Superior temporal gyrus (tissue), 1 donor: ENCODE results near the gene HSD11B1L.

Experiments
- DNase-seq: peaks from one replicate; pipeline ENCODE4 v3.0.0-alpha.2; 2016; ENCODE audit errors: extremely low spot score

HSD11B1L gene

GRCh38 chr19:5667751-5668271, 13.0 kb upstream of the HSD11B1L start:
- no peak for DNase-seq

DNA sequence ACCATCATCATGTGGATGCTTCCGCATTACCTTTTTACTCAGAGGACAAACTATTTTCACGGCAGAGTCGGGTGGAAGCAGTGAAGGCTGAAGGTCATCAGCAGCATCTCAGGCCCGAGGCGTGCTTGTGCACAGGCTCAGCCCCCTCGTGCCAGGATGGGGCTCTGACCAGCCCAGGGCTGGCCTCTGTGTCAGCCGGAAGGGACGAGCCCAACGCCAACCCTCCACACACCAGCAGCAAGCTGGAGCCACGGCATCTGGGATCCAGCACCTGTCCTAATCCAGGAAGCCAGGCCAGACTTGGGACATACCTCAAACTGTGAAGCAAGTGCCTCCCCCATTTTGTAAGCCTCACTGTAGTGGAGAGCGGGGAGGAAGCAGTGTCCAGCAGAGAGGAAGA, 11.6 kb upstream of the HSD11B1L start:
- no peak for DNase-seq

DNA sequence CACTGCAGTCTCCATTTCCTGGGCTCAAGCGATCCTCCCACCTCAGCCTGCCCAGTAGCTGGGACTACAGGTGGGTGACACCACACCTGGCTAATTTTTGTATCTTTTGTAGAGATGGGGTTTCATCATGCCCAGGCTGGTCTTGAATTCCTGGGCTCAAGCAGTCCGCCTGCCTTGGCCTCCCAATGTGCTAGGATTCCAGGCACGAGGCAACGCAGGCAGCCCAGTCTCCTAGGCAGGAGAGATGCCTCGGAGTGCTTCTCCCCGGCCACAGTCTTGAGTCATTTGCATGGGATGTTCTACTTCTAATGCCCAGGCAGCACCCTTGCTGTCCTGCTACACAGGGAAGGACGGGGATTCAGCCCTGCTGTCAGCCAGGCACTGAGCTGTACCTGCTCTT, 9.2 kb upstream of the HSD11B1L start:
- no peak for DNase-seq

GRCh38 chr19:5672708-5673459, 7.9 kb upstream of the HSD11B1L start:
- DNase-seq: no peak

DNA sequence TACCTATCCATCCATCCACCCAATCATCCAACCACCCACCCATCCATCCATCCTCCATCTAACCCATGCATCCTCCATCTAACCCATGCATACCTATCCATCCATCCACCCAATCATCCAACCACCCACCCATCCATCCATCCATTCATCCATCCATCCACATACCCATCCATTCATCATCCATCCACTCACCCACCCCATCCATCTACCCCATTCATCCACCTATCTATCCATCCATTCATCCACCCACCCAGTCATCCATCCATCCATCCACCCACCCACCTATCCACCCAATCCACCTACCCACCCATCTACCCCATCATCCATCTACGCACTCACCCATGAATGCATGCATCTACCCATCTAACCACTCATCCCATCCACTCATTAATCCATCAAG, 7.1 kb upstream of the HSD11B1L start:
- DNase-seq: no peak

DNA sequence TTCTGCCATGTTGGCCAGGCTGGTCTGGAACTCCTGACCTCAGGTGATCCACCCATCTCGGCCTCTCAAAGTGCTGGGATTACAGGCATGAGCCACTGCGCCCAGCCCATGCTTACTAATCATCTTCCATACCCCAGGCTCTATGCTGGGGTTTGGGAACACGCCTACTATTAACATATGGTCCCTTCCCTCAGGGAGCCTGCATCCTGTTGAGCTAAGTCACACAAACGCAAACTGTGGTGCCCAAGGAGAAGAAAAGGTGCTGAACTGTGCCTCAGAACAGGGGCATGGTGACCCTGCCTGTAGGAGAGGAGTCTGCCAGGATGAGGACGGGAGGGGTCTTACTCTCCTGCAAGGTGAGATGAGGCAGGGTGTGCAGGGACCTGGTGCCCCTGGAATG, 6.1 kb upstream of the HSD11B1L start:
- no peak for DNase-seq

- DNase-seq: no peak
Measured at GRCh38 chr19:5676105-5676771, 4.6 kb upstream of the HSD11B1L start.

DNA sequence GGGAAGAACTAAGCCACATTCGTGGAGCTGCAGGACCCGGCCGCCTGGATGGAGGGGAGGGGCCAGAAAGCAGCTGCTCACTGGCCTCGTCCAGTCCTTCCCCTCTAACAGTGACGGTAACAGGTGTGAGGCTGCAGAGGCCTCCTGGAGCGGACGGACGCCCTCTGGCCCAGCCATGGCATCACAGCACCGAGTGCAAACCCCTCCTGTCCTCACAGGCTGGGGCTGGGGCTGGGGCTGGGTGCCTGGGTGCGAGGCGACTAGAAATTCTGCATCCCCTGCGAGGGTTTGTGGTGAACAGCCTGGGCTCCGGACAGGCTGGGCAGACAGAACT, 4.1 kb upstream of the HSD11B1L start:
- no peak for DNase-seq

GRCh38 chr19:5677136-5677535, 3.7 kb upstream of the HSD11B1L start:
- DNase-seq: no peak

DNA sequence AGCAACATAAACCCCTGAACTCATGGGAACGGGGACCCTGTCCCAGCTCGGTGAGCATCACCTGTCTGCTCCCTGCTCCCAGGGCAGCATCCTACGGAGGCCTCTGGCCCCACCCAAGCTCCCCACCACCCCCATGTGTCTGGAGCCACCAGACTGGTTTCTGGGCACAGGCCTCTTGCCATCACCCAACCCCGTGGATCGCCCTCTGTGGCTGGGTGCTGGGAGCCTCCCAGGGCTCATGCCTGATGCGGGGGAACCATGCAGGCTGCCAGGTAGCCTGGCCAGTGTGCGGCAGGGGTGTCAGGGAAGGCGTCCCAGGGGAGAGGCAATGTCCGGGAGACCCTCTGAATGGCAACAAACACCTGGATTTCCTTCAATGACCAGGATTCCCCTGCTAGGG, 3.2 kb upstream of the HSD11B1L start:
- DNase-seq: no peak

DNA sequence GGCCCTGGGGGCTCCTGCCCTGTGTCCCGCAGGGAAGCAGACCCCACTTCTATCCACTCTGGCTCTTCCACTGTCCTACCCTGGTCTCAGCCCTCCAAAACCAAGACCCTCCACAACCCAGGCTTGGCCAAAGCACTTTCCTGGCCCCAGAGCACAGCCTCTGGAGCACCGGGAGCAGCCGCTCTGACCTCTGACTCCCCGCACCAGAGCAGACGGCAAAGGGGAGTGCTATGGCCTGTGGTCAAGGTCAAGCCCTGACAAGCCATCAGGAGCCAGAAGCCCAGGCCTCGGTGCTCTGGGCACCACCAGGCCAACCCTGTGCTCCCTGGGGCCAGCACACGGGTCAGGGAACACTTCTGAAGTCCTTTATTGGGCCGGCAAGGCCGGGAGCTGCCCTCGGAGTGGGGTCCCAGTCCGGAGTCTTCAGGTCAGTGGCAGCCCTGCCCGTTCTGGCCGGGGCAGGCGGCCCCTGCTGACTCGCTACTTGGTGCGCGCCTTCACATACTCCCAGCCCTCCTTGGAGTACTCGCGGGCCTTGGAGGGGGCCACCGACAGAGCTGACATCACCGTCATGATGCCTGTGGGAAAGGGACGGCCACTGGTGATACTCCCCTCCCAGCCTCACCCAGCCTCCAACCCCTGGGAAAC, 2.6 kb upstream of the HSD11B1L start:
- DNase-seq: no peak

DNA sequence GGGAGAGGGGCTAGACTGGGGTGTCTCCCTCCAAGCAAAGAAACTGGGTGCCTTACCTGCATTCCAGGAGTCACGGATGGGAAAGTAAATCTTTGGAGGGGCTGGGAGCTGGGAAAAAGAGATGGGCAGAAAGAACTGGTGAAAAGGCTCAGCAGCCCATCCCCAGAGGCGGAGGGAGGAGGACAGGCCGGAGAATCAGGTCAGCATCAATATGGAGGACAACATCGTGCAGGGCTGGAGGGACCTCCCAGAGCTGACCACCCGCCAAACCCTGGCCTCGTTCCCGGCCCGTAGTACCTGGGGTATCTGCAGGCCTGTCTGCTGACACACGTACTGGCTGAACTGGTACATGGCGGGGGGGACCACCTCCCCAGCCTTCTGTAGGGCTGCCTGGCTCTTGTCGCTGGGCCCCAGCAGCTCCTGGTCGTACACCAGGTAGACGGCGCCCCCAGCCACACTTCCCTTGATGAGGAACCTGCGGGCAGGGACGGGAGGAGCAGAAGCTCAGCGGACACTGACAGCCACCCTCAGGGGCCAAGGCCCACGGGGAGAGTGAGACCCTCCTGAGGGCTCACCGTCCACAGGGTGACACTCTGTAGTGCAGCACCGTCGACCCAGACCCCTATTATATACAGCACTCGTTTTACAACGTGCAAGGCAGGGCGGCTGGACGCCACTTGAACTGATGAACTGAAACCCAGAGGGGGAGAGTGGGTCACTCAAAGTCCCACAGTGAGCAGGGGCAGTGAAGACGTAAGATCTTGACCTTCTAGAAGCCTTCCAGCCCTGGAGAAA, 1.3 kb upstream of the HSD11B1L start:
- DNase-seq: no peak

DNA sequence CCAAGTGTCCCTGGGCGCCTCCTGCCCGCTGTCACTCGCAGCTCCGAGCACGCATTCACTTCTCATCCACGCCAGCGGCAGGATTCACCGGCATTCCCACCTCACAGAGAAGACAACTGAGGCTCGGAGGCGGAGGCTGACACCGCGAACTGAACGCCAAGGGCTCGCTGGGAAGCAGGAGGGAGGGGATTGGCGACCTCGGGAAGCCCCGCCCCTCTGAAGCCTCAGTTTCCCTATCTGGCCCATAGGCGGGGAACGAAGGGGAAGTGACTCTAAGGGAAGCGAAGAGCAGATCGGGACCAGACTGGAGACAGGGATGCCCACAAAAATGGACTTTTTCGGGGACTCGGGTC, 767 bp upstream of the HSD11B1L start:
- DNase-seq: no peak

DNA sequence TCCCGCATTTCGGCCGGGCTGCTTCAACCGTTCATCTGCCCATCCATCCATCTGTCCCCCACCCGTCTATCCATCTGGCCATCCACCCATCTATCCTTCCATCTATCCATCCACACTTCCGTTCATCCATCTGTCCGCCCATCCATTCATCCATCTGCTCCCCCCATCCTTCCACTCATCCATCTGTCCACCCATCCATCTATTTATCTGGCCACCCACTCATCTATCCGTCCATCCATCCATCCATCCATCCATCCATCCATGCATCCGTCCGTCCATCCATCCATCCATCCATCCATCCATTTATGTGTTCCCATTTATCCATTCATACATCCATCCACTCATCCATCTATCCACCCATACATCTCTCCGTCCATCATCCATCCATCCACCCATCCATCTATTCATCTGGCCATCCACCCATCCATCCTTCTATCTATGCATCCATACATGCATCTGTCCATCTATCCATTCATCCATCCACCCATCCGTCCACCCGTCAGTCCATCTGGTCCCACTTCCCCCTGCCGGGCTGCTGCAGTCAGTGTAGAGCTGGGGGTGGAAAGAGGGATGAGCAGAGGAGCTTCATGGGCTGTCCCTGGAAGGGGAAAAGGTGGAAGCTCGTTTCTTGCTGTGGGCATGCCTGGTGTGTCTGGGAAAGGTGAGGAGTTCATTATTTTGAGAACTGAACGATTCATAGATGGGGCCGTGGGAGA, 722 bp downstream of the HSD11B1L start:
- DNase-seq: no peak

GRCh38 chr19:5682107-5682482, 1.3 kb downstream of the HSD11B1L start:
- DNase-seq: no peak

GRCh38 chr19:5683177-5683886, 2.5 kb downstream of the HSD11B1L start:
- DNase-seq: no peak

DNA sequence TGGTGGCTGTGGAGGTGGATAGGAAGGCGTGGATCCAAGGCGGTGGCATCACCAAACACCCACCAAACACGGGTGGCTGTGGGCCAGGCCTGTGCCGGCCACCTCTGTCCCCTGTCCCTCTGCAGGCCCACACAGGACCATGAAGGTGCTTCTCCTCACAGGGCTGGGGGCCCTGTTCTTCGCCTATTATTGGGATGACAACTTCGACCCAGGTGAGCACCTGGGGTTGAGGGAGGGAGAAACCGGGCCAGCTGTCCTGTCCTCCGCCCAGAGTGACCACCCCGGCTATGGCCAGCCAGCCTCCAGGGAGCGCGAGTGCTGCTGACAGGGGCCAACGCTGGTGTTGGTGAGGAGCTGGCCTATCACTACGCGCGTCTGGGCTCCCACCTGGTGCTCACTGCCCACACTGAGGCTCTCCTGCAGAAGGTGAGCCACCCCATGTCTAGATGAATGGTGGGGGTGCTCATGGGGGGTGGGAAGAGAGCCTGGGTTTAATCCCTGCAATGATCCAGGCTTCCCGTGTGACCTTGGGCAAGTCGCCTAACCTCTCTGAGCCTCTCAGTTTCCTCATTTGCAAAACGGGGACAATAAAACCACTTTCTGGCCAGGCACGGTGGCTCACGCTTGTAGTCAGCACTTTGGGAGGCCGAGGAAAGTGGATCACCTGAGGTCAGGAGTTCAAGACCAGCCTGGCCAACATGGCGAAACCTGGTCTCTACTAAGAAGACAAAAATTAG, 4.0 kb downstream of the HSD11B1L start:
- DNase-seq: no peak

DNA sequence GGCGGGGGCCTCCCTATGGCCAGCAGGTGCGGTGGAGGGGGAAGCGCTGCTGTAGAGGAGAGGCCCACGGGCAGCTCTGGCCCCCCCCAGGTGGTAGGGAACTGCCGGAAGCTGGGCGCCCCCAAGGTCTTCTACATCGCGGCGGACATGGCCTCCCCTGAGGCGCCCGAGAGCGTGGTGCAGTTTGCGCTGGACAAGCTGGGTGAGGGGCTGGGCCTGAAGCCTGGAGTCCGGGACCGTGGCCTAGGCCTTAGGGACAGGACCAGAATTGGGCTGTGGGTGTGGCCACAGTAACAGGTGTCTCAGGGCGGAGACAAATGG, 5.5 kb downstream of the HSD11B1L start:
- DNase-seq: no peak

DNA sequence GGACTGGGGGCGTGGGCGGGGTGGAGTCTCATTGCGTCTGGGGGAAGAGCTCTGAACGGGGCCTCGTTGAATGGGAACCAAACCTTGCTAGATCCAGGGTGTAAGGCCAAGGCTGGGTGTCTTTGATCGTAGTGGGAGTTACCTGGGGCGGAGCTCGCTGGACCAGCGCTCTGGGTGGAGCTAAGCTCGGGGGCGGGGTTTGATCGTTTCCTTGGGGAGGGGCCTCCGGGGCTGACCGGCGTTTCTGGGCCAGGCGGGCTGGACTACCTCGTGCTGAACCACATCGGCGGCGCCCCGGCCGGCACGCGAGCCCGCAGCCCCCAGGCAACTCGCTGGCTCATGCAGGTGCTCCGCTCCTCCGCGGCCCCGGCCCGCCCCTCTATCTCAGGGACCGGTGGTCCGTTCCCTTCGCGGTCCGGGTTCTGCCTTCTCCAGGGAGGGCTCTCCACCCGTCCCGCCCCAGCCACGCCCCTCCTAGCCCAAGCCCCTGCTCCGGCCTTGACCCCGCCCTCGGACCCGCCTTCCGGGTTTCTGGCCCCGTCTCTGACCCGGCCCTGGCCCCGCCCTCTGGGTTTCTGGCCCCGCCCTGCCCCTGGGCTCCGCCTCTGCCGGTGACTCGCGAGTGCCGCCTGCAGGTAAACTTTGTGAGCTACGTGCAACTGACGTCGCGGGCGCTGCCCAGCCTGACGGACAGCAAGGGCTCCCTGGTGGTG, 6.0 kb downstream of the HSD11B1L start:
- peak; percentile 74 for DNase-seq
